SHP77 treated with DMSO at 0.1 percent for 48 hours (cell line): Measurements from ENCODE around the gene MRTFB.
A peak's percentile ranks its signal among the peaks of the same experiment; 100 is the strongest.
"Not testable (repeated sequence)": the region's sequence is repeated elsewhere in the genome, so short reads cannot be mapped to it uniquely, and the experiment has no call there.

Experiments used
- DNase-seq: peaks from one replicate; lab custom pipeline; 2025; lab: John Stamatoyannopoulos, UW

MRTFB gene

GRCh38 chr16:14070877-14071575, at the start of gene MRTFB:
Gene MRTFB (plus strand): TSS chr16:14071319. CDS start chr16:14140607, 69,288 bp downstream.
- peak; percentile 74 for DNase-seq

- not testable (repeated sequence) for DNase-seq
These were observed 47.6 kb upstream of the MRTFB start for GRCh38 chr16:14023526-14023925.

GRCh38 chr16:14024283-14024682, 46.8 kb upstream of the MRTFB start:
- DNase-seq, result no peak

GRCh38 chr16:14026572-14027285, 44.4 kb upstream of the MRTFB start:
- no peak for DNase-seq

- peak; percentile 66 for DNase-seq
These were observed 42.9 kb upstream of the MRTFB start for GRCh38 chr16:14028202-14028601.

GRCh38 chr16:14029658-14030057, 41.5 kb upstream of the MRTFB start:
- DNase-seq, result no peak

GRCh38 chr16:14035092-14035491, 36.0 kb upstream of the MRTFB start:
- no peak for DNase-seq

- DNase-seq, result no peak
These were observed 34.2 kb upstream of the MRTFB start for GRCh38 chr16:14036889-14037288.

GRCh38 chr16:14037960-14038359, 33.2 kb upstream of the MRTFB start:
- DNase-seq, result no peak

GRCh38 chr16:14041164-14041563, 30.0 kb upstream of the MRTFB start:
- no peak for DNase-seq

- DNase-seq, result no peak
These were observed 28.4 kb upstream of the MRTFB start for GRCh38 chr16:14042706-14043105.

GRCh38 chr16:14043278-14043677, 27.8 kb upstream of the MRTFB start:
- no peak for DNase-seq

GRCh38 chr16:14043793-14044192, 27.3 kb upstream of the MRTFB start:
- no peak for DNase-seq

- not testable (repeated sequence) for DNase-seq
These were observed 23.8 kb upstream of the MRTFB start for GRCh38 chr16:14047121-14047859.

- DNase-seq, result no peak
These were observed 20.7 kb upstream of the MRTFB start for GRCh38 chr16:14050291-14051027.

- DNase-seq, result no peak
These were observed 19.9 kb upstream of the MRTFB start for GRCh38 chr16:14051103-14051729.

GRCh38 chr16:14056970-14057369, 14.1 kb upstream of the MRTFB start:
- DNase-seq, result no peak

- DNase-seq, result no peak
These were observed 13.2 kb upstream of the MRTFB start for GRCh38 chr16:14057878-14058382.

- DNase-seq, result no peak
These were observed 9.3 kb upstream of the MRTFB start for GRCh38 chr16:14061732-14062259.

- DNase-seq, result no peak
These were observed 8.9 kb upstream of the MRTFB start for GRCh38 chr16:14062261-14062660.
